Thymus (tissue), 2 donors: Measurements from ENCODE around the gene ATP4A. TPM values are rescaled to one million over a fixed set of nuclear protein-coding genes. Genes with fewer than 3 reads are reported as not detected.

ENCODE experiments used
- polyA plus RNA-seq: library from polyadenylated mRNA; stranded (reverse); fragments of 200-250 nt; gene quantifications from one replicate; pipeline ENCODE4 v1.2.3, GENCODE V29; 2013
- total RNA-seq: library from RNA; stranded (reverse); fragments of 120-200 nt; gene quantifications from one replicate; pipeline ENCODE4 v1.2.4, GENCODE V29; 2013
- donor health status: healthy.

The ATP4A gene
- total and polyA plus RNA-seq, 2 donors = 0.42 to 1.1 TPM

Other genes with a start within 250 kb of the ATP4A start
- gene CD22, start 234.5 kb downstream of the ATP4A start, total RNA-seq = 1.7 TPM
- gene CD22, start 234.5 kb downstream of the ATP4A start, polyA plus RNA-seq = 12.3 TPM
- gene FFAR1, start 215.8 kb downstream of the ATP4A start, total RNA-seq = 0.05 TPM
- 0.05 TPM for gene FFAR1, start 215.8 kb downstream of the ATP4A start, polyA plus RNA-seq
- gene FFAR3, start 205.2 kb downstream of the ATP4A start, total RNA-seq = 0.33 TPM
- 0.41 TPM for gene FFAR3, start 205.2 kb downstream of the ATP4A start, polyA plus RNA-seq
- gene GPR42, start 192.6 kb downstream of the ATP4A start, total RNA-seq = 0.05 TPM
- gene GPR42, start 192.6 kb downstream of the ATP4A start, polyA plus RNA-seq = 0.25 TPM
- gene FFAR2, start 115.4 kb downstream of the ATP4A start, total RNA-seq = 0.47 TPM
- 1.1 TPM for gene FFAR2, start 115.4 kb downstream of the ATP4A start, polyA plus RNA-seq
- gene KRTDAP, start 73.2 kb downstream of the ATP4A start, total RNA-seq = 7.9 TPM
- 523 TPM for gene KRTDAP, start 73.2 kb downstream of the ATP4A start, polyA plus RNA-seq
- gene DMKN, start 50.0 kb downstream of the ATP4A start, total RNA-seq = 23.2 TPM
- 175 TPM for gene DMKN, start 50.0 kb downstream of the ATP4A start, polyA plus RNA-seq
- gene SBSN, start 35.3 kb downstream of the ATP4A start, total RNA-seq = 1.5 TPM
- gene SBSN, start 35.3 kb downstream of the ATP4A start, polyA plus RNA-seq = 56.1 TPM
- 0.19 TPM for gene GAPDHS, start 30.2 kb downstream of the ATP4A start, total RNA-seq
- 0.16 TPM for gene GAPDHS, start 30.2 kb downstream of the ATP4A start, polyA plus RNA-seq
- gene TMEM147, start 18.0 kb downstream of the ATP4A start, total RNA-seq = 45.0 TPM
- gene TMEM147, start 18.0 kb downstream of the ATP4A start, polyA plus RNA-seq = 61.1 TPM
- not detected for gene PMIS2, start 22.5 kb upstream of the ATP4A start, total RNA-seq
- not detected for gene PMIS2, start 22.5 kb upstream of the ATP4A start, polyA plus RNA-seq
- gene HAUS5, start 49.1 kb upstream of the ATP4A start, total RNA-seq = 11.8 TPM
- gene HAUS5, start 49.1 kb upstream of the ATP4A start, polyA plus RNA-seq = 22.8 TPM
- gene RBM42, start 65.4 kb upstream of the ATP4A start, total RNA-seq = 51.8 TPM
- gene RBM42, start 65.4 kb upstream of the ATP4A start, polyA plus RNA-seq = 57.1 TPM
- 0.76 TPM for gene ETV2, start 78.1 kb upstream of the ATP4A start, total RNA-seq
- 1.5 TPM for gene ETV2, start 78.1 kb upstream of the ATP4A start, polyA plus RNA-seq
- 636 TPM for gene COX6B1, start 84.7 kb upstream of the ATP4A start, total RNA-seq
- 656 TPM for gene COX6B1, start 84.7 kb upstream of the ATP4A start, polyA plus RNA-seq
- gene UPK1A, start 102.9 kb upstream of the ATP4A start, total RNA-seq = not detected
- gene UPK1A, start 102.9 kb upstream of the ATP4A start, polyA plus RNA-seq = 0.94 TPM
- 0.09 TPM for gene ZBTB32, start 140.9 kb upstream of the ATP4A start, total RNA-seq
- gene ZBTB32, start 140.9 kb upstream of the ATP4A start, polyA plus RNA-seq = 2.0 TPM
- 5.2 TPM for gene KMT2B, start 154.3 kb upstream of the ATP4A start, total RNA-seq
- gene KMT2B, start 154.3 kb upstream of the ATP4A start, polyA plus RNA-seq = 39.0 TPM
- gene IGFLR1, start 178.8 kb upstream of the ATP4A start, total RNA-seq = 12.2 TPM
- gene IGFLR1, start 178.8 kb upstream of the ATP4A start, polyA plus RNA-seq = 67.8 TPM
- 19.8 TPM for gene U2AF1L4, start 181.8 kb upstream of the ATP4A start, total RNA-seq
- 45.0 TPM for gene U2AF1L4, start 181.8 kb upstream of the ATP4A start, polyA plus RNA-seq
- gene PSENEN, start 182.0 kb upstream of the ATP4A start, total RNA-seq = 65.1 TPM
- gene PSENEN, start 182.0 kb upstream of the ATP4A start, polyA plus RNA-seq = 104 TPM
- gene LIN37, start 184.9 kb upstream of the ATP4A start, total RNA-seq = 7.6 TPM
- 24.2 TPM for gene LIN37, start 184.9 kb upstream of the ATP4A start, polyA plus RNA-seq
- gene HSPB6, start 193.4 kb upstream of the ATP4A start, total RNA-seq = 0.28 TPM
- 18.9 TPM for gene HSPB6, start 193.4 kb upstream of the ATP4A start, polyA plus RNA-seq
- 2.0 TPM for gene PROSER3, start 194.5 kb upstream of the ATP4A start, total RNA-seq
- 10.0 TPM for gene PROSER3, start 194.5 kb upstream of the ATP4A start, polyA plus RNA-seq
- 1.5 TPM for gene ARHGAP33, start 211.9 kb upstream of the ATP4A start, total RNA-seq
- gene ARHGAP33, start 211.9 kb upstream of the ATP4A start, polyA plus RNA-seq = 18.6 TPM
- 0.19 TPM for gene PRODH2, start 249.2 kb upstream of the ATP4A start, total RNA-seq
- 0.23 TPM for gene PRODH2, start 249.2 kb upstream of the ATP4A start, polyA plus RNA-seq